HuH-7.5 (cell line): ENCODE measurements around the gene RAB10.
"Not testable (repeated sequence)": the region's sequence is repeated elsewhere in the genome, so short reads cannot be mapped to it uniquely, and the experiment has no call there.

ENCODE experiments used
- DNase-seq: peaks from one replicate; pipeline ENCODE4 v3.0.0; 2011; ENCODE audit warnings: low spot score

Gene RAB10

GRCh38 chr2:26161926-26162325 lies 128.0 kb downstream of the RAB10 start:
- no peak for DNase-seq

- no peak for DNase-seq
Observed at GRCh38 chr2:26162963-26163362, 129.1 kb downstream of the RAB10 start.

GRCh38 chr2:26164231-26164630 lies 130.3 kb downstream of the RAB10 start:
- no peak for DNase-seq

- DNase-seq: no peak
Observed at GRCh38 chr2:26164641-26165211, 130.8 kb downstream of the RAB10 start.

- no peak for DNase-seq
Observed at GRCh38 chr2:26165403-26165802, 131.5 kb downstream of the RAB10 start.

- DNase-seq: not testable (repeated sequence)
Observed at GRCh38 chr2:26166541-26166940, 132.7 kb downstream of the RAB10 start.

GRCh38 chr2:26168785-26169184 lies 134.9 kb downstream of the RAB10 start:
- no peak for DNase-seq

- no peak for DNase-seq
Observed at GRCh38 chr2:26169226-26169625, 135.3 kb downstream of the RAB10 start.

GRCh38 chr2:26169681-26170414 lies 136.0 kb downstream of the RAB10 start:
- no peak for DNase-seq

- DNase-seq: no peak
Observed at GRCh38 chr2:26170795-26171194, 136.9 kb downstream of the RAB10 start.

- DNase-seq: no peak
Observed at GRCh38 chr2:26172189-26172870, 138.4 kb downstream of the RAB10 start.

- DNase-seq: peak; percentile 57
Observed at GRCh38 chr2:26172871-26173775, 139.2 kb downstream of the RAB10 start, which contains the start of gene GAREM2. Gene GAREM2, plus strand, starts transcription at chr2:26173088. Its CDS starts 133 bp downstream, at chr2:26173221.

- no peak for DNase-seq
Observed at GRCh38 chr2:26173776-26174482, 140.0 kb downstream of the RAB10 start.

- no peak for DNase-seq
Observed at GRCh38 chr2:26174691-26175465, 141.0 kb downstream of the RAB10 start.

GRCh38 chr2:26175466-26176278 lies 141.8 kb downstream of the RAB10 start:
- no peak for DNase-seq

- DNase-seq: no peak
Observed at GRCh38 chr2:26176279-26176615, 142.4 kb downstream of the RAB10 start.

- DNase-seq: no peak
Observed at GRCh38 chr2:26177122-26177521, 143.2 kb downstream of the RAB10 start.

- no peak for DNase-seq
Observed at GRCh38 chr2:26178246-26178645, 144.4 kb downstream of the RAB10 start.

GRCh38 chr2:26178746-26179436 lies 145.0 kb downstream of the RAB10 start:
- peak; percentile 68 for DNase-seq
